BE2C (cell line): ENCODE measurements around the gene NEBL.

Experiments used
- DNase-seq: peaks from one replicate; pipeline ENCODE4 v3.0.0-alpha.2; 2020
- H3K27me3 ChIP-seq: fragments of 250-450 bp; sonication (Bioruptor Pico); 2 replicates; pipeline ENCODE4 v1.5.1; 2020; ENCODE audit warnings: mild to moderate bottlenecking
- H3K36me3 ChIP-seq: fragments of 250-450 bp; sonication (Bioruptor Pico); 2 replicates; pipeline ENCODE4 v1.5.1; 2020; ENCODE audit warnings: mild to moderate bottlenecking
- H3K4me1 ChIP-seq: fragments of 250-450 bp; sonication (Bioruptor Pico); 2 replicates; pipeline ENCODE4 v1.5.1; 2020
- H3K4me3 ChIP-seq: 2 replicates; pipeline ENCODE4 v1.5.1; 2011; ENCODE audit warnings: low read depth, low read length
- H3K9me3 ChIP-seq: fragments of 250-450 bp; sonication (Bioruptor Pico); 2 replicates; pipeline ENCODE4 v1.5.1; 2020
- CTCF ChIP-seq: IDR thresholded peaks from 2 replicates; pipeline ENCODE4 v1.5.1; 2012; ENCODE audit warnings: mild to moderate bottlenecking, low read depth, low read length

The NEBL gene

GRCh38 chr10:20847512-20847911 is 49.6 kb downstream of the NEBL start:
- TF ChIP-seq CTCF: no peak
- no peaks in the 10 kb centered on the region for H3K4me1 ChIP-seq

GRCh38 chr10:20846263-20846662 is 50.8 kb downstream of the NEBL start:
- no peaks in the 10 kb centered on the region for H3K9me3 ChIP-seq
- TF ChIP-seq CTCF: no peak
- no peak for DNase-seq
- H3K36me3 ChIP-seq: no peaks in the 10 kb centered on the region
- no peak overlapping the region for H3K4me3 ChIP-seq
- no peaks in the 10 kb centered on the region for H3K4me1 ChIP-seq
- no peaks in the 10 kb centered on the region for H3K27me3 ChIP-seq

More at GRCh38 chr10:20847512-20847911, 49.6 kb downstream of the NEBL start:
- Histone ChIP-seq H3K4me3 (no peak overlapping the region), H3K27me3 (no peaks in the 10 kb centered on the region), H3K36me3 (no peaks in the 10 kb centered on the region), H3K9me3 (no peaks in the 10 kb centered on the region)
- no peak for DNase-seq

GRCh38 chr10:20841419-20841818 is 55.7 kb downstream of the NEBL start:
- no peaks in the 10 kb centered on the region for H3K36me3 ChIP-seq
- no peaks in the 10 kb centered on the region for H3K4me1 ChIP-seq
- no peaks in the 10 kb centered on the region for H3K9me3 ChIP-seq
- H3K4me3 ChIP-seq: no peak overlapping the region
- no peak for DNase-seq
- no peaks in the 10 kb centered on the region for H3K27me3 ChIP-seq
- TF ChIP-seq CTCF: no peak

GRCh38 chr10:20839910-20840309 is 57.2 kb downstream of the NEBL start:
- H3K4me3 ChIP-seq: no peak overlapping the region
- no peaks in the 10 kb centered on the region for H3K9me3 ChIP-seq
- H3K36me3 ChIP-seq: no peaks in the 10 kb centered on the region
- H3K27me3 ChIP-seq: no peaks in the 10 kb centered on the region
- no peak for DNase-seq
- no peaks in the 10 kb centered on the region for H3K4me1 ChIP-seq
- no peak for TF ChIP-seq CTCF

- no peaks in the 10 kb centered on the region for H3K4me1 ChIP-seq
- DNase-seq: no peak
- H3K36me3 ChIP-seq: no peaks in the 10 kb centered on the region
- no peak for TF ChIP-seq CTCF
- no peak overlapping the region for H3K4me3 ChIP-seq
- no peaks in the 10 kb centered on the region for H3K27me3 ChIP-seq
- no peaks in the 10 kb centered on the region for H3K9me3 ChIP-seq
Measured at GRCh38 chr10:20839141-20839540, 58.0 kb downstream of the NEBL start.

- H3K4me1 ChIP-seq: no peaks in the 10 kb centered on the region
- H3K27me3 ChIP-seq: no peaks in the 10 kb centered on the region
- DNase-seq: no peak
- no peaks in the 10 kb centered on the region for H3K9me3 ChIP-seq
- no peaks in the 10 kb centered on the region for H3K36me3 ChIP-seq
- no peak overlapping the region for H3K4me3 ChIP-seq
- no peak for TF ChIP-seq CTCF
Measured at GRCh38 chr10:20836401-20836800, 60.7 kb downstream of the NEBL start.
